ENCODE results near the gene FAM47A. TPM values are rescaled to one million over a fixed set of nuclear protein-coding genes. Genes with fewer than 3 reads are reported as not detected.

FAM47A gene
- not detected in 2 replicates for total RNA-seq (2011; cell fraction: chromatin; rRNA removed; ENCODE audit: low replicate concordance)
- not detected in 2 replicates for total RNA-seq (2011; cell fraction: nucleolus; rRNA removed)
- not detected in 2 replicates for total RNA-seq (2011; cell fraction: nucleoplasm; rRNA removed)
- total RNA-seq (2014; rRNA removed): not detected in 2 replicates
- not detected in 2 replicates for total RNA-seq (2014; rRNA removed; fragmentation: Illumina TruSeq; extraction: Trizol)
- total RNA-seq (2015; rRNA removed; fragmentation: Illumina TruSeq; extraction: Trizol): not detected in 2 replicates
- total RNA-seq (2021): not detected in 2 replicates
- not detected in 2 replicates for polyA plus RNA-seq (2011; rRNA removed)
- not detected in 2 replicates for polyA plus RNA-seq (2011; cell fraction: cytosol; rRNA removed)
- polyA plus RNA-seq (2011; cell fraction: nucleus; rRNA removed): not detected in 2 replicates
- not detected in 2 replicates for polyA plus RNA-seq (2012)
- polyA plus RNA-seq (2014; fragmentation: Illumina TruSeq; extraction: Trizol): not detected in 2 replicates
- polyA plus RNA-seq (2014; fragmentation: Nextera tagmentation; extraction: Ambion mirVana): not detected
- polyA plus RNA-seq (2014; rRNA removed): not detected in 2 replicates
- not detected in 2 replicates for polyA minus RNA-seq (2011; rRNA and poly(A)+ RNA removed)
- not detected in 2 replicates for polyA minus RNA-seq (2011; cell fraction: cytosol; rRNA and poly(A)+ RNA removed)
- not detected in 2 replicates for polyA minus RNA-seq (2011; cell fraction: nucleus; rRNA and poly(A)+ RNA removed)
- not detected for Bru-seq, nascent RNA
- not detected for BruChase-seq, experiment 1, labeled RNA remaining after a 2-hour chase
- not detected for BruChase-seq, experiment 2, labeled RNA remaining after a 6-hour chase
- long read RNA-seq, experiment 1: 0 reads
- long read RNA-seq, experiment 2: 0 reads
- long read RNA-seq, experiment 3: 0 reads

GRCh38 chrX:34132028-34132427 lies at the start of gene FAM47A:
TSS of gene FAM47A (minus strand) at chrX:34132314. CDS start at chrX:34132278, 36 bp downstream.
- DNase-seq (ENCODE audit: extremely low read depth in 1 of 4, low spot score in 3 of 4) (no peak), ATAC-seq (no peak), FAIRE-seq (no peak)
- in situ Hi-C loops (cut with MboI) (no loop called here), intact Hi-C loops (cut with micrococcal nuclease) (no loop called here)
- Histone ChIP-seq H3K4me3 (no peak within 1 kb of the TSS), H4K20me1 (replicated peaks; ENCODE audit: control insufficient read depth, insufficient read depth, low read length) (no peaks in the 10 kb centered on the region), H3K9ac (ENCODE audit: insufficient read depth in 1 of 2, low read depth in 2 of 2, low read length in 2 of 2) (no peak within 1 kb of the TSS), H3K9me3 (replicated peaks; ENCODE audit: control insufficient read depth, insufficient read depth, low read depth, low read length) (no peaks in the 10 kb centered on the region), H2AFZ (ENCODE audit: low read depth, low read length) (no peak within 1 kb of the TSS), H3K79me2 (ENCODE audit: control insufficient read depth, insufficient read depth, low read length) (no peaks in the 10 kb centered on the region), H3K27ac (ENCODE audit: extremely low read depth, low read depth, low read length) (no peak within 1 kb of the TSS), H3K4me1 (replicated peaks in 1 of 2; ENCODE audit: control insufficient read depth in 2 of 2, insufficient read depth in 2 of 2, low read length in 2 of 2) (no peaks in the 10 kb centered on the region), H3K36me3 (ENCODE audit: control insufficient read depth, insufficient read depth, low read length) (no peaks in the 10 kb centered on the region), H3K4me2 (ENCODE audit: insufficient read depth, low read length) (no peak within 1 kb of the TSS), H3K9me1 (ENCODE audit: control insufficient read depth, insufficient read depth, low read length) (no peaks in the 10 kb centered on the region), H3K27me3 (ENCODE audit: control insufficient read depth in 2 of 2, insufficient read depth in 2 of 2, low read length in 2 of 2) (no peaks in the 10 kb centered on the region)
- no peak for TF ChIP-seq PML (IDR thresholded peaks at IDR 0.05; ENCODE audit: low read length)
- TF ChIP-seq ZNF780A (CRISPR knock-in tag; IDR thresholded peaks at IDR 0.05): no peak
- TF ChIP-seq ZNF408 (CRISPR knock-in tag; IDR thresholded peaks at IDR 0.05; ENCODE audit: low read depth): no peak
- TF ChIP-seq PYGO2 (tag; IDR thresholded peaks at IDR 0.05): no peak
- TF ChIP-seq SRSF9 (IDR thresholded peaks at IDR 0.05; ENCODE audit: borderline replicate concordance, low read depth, low read length): no peak
- no peak for TF ChIP-seq HDAC8 (tag; IDR thresholded peaks at IDR 0.05)
- no peak for TF ChIP-seq GTF2A2 (tag; IDR thresholded peaks at IDR 0.05)
- TF ChIP-seq HNRNPUL1 (IDR thresholded peaks at IDR 0.05; ENCODE audit: low read length): no peak
- no peak for TF ChIP-seq KAT8 (IDR thresholded peaks at IDR 0.05; ENCODE audit: low read depth)
- POLR2A ChIA-PET: no interaction called here
- BruUV-seq (replicated peaks): no TSS peak
- CTCF ChIA-PET (ENCODE audit: low intra/inter-chr PET ratio): no interaction called here
- WGBS (ENCODE audit: insufficient coverage, low coverage, missing lambda C conversion rate): 3% methylated on average over 15 of the region's 25 CpGs
